ENCODE data around the gene LIFR.

GRCh38 chr5:38483805-38484398, 72.5 kb downstream of the LIFR start:
- TF ChIP-seq CTCF (IDR thresholded peaks at IDR 0.05) (no peak), POLR2A (IDR thresholded peaks at IDR 0.05) (no peak)

Data from body of pancreas (tissue), 4 donors.